A673 (cell line): Measurements from ENCODE around the gene ZBTB16.

ENCODE experiments used
- EZH2 ChIP-seq: fragments of 200-600 bp; sonication (generic); IDR thresholded peaks from 2 replicates; pipeline ENCODE4 v1.6.1; 2017; ENCODE audit warnings: borderline replicate concordance, low read depth, mild to moderate bottlenecking, mixed read lengths, antibody characterized with exemption, low read length; ENCODE audit not compliant: poor library complexity, severe bottlenecking
- TF ChIP-seq, protein P1 (sequence below): fragments of 300-800, 200-600 bp; sonication (generic); conservative IDR thresholded peaks from 2 replicates; pipeline ENCODE4 v1.5.1; 2017; ENCODE audit warnings: low read depth, mild to moderate bottlenecking, antibody characterized with exemption, low read length, moderate library complexity, mixed read lengths

DNA sequence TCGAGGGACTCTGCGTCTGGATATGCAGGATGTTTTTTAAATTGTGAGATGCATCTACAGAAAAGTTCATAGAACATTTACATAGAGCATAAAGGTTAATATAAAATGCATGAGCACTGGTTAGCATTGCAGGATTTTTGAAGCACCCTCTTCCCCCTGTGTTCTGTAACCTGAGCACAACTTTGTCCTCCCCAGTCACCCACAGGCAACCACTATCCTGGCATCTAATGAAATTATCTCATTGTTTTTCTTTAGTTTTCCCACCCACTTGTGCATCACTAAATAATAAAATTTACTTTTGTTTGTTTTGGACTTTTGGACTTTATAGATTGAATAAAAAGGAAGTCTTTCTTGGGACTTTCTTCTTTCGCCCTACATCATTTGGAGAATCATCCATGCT is 226.7 kb downstream of the ZBTB16 start:
- TF ChIP-seq, protein P1, sequence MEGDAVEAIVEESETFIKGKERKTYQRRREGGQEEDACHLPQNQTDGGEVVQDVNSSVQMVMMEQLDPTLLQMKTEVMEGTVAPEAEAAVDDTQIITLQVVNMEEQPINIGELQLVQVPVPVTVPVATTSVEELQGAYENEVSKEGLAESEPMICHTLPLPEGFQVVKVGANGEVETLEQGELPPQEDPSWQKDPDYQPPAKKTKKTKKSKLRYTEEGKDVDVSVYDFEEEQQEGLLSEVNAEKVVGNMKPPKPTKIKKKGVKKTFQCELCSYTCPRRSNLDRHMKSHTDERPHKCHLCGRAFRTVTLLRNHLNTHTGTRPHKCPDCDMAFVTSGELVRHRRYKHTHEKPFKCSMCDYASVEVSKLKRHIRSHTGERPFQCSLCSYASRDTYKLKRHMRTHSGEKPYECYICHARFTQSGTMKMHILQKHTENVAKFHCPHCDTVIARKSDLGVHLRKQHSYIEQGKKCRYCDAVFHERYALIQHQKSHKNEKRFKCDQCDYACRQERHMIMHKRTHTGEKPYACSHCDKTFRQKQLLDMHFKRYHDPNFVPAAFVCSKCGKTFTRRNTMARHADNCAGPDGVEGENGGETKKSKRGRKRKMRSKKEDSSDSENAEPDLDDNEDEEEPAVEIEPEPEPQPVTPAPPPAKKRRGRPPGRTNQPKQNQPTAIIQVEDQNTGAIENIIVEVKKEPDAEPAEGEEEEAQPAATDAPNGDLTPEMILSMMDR = no peak
- TF ChIP-seq EZH2 = no peak
